NCI-H128 (cell line): ENCODE results near the gene LSAMP.
A peak's percentile ranks its signal among the peaks of the same experiment; 100 is the strongest.

Source experiments
- DNase-seq: peaks from one replicate; lab custom pipeline; 2025; ENCODE audit not compliant: unreplicated experiment; lab: John Stamatoyannopoulos, UW

Gene LSAMP

GRCh38 chr3:116176974-116177555 lies 268.2 kb downstream of the LSAMP start:
- no peak for DNase-seq

GRCh38 chr3:116166121-116166520 lies 279.2 kb downstream of the LSAMP start:
- no peak for DNase-seq

GRCh38 chr3:116165641-116166040 lies 279.6 kb downstream of the LSAMP start:
- no peak for DNase-seq

GRCh38 chr3:116165135-116165534 lies 280.2 kb downstream of the LSAMP start:
- no peak for DNase-seq

- DNase-seq, result no peak
Observed at GRCh38 chr3:116164039-116164438, 281.2 kb downstream of the LSAMP start.

GRCh38 chr3:116161575-116162525 lies 283.4 kb downstream of the LSAMP start:
- DNase-seq, result no peak

GRCh38 chr3:116160594-116160993 lies 284.7 kb downstream of the LSAMP start:
- no peak for DNase-seq

- no peak for DNase-seq
Observed at GRCh38 chr3:116155841-116156240, 289.4 kb downstream of the LSAMP start.

GRCh38 chr3:116154389-116154788 lies 290.9 kb downstream of the LSAMP start:
- no peak for DNase-seq

- no peak for DNase-seq
Observed at GRCh38 chr3:116153174-116153573, 292.1 kb downstream of the LSAMP start.

- no peak for DNase-seq
Observed at GRCh38 chr3:116150655-116151167, 294.6 kb downstream of the LSAMP start.

GRCh38 chr3:116148881-116149851 lies 296.1 kb downstream of the LSAMP start:
- no peak for DNase-seq

- DNase-seq, result no peak
Observed at GRCh38 chr3:116145613-116146012, 299.7 kb downstream of the LSAMP start.

GRCh38 chr3:116141724-116142123 lies 303.6 kb downstream of the LSAMP start:
- DNase-seq, result no peak

- DNase-seq, result peak; percentile 15
Observed at GRCh38 chr3:116140100-116140689, 305.1 kb downstream of the LSAMP start.

GRCh38 chr3:116139641-116140040 lies 305.6 kb downstream of the LSAMP start:
- no peak for DNase-seq

GRCh38 chr3:116135457-116136085 lies 309.7 kb downstream of the LSAMP start:
- DNase-seq, result no peak

GRCh38 chr3:116129187-116129946 lies 315.9 kb downstream of the LSAMP start:
- DNase-seq, result no peak

GRCh38 chr3:116127464-116127863 lies 317.8 kb downstream of the LSAMP start:
- no peak for DNase-seq
